BLaER1 treated with 17β-estradiol and CSF1 and Interleukin-3, amounts not matched to agents 10 nM and 100 nM (cell line): ENCODE measurements around the gene AKT3.
"Not testable (repeated sequence)": the region's sequence is repeated elsewhere in the genome, so short reads cannot be mapped to it uniquely, and the experiment has no call there.

Experiments
- H3K27ac ChIP-seq, 11 experiments: shearing (Covaris generic); formaldehyde crosslinking; 2 replicates each; pipeline ENCODE4 v1.8.1; 2022
- H3K27me3 ChIP-seq, 11 experiments: shearing (Covaris generic); formaldehyde crosslinking; 2 replicates each; pipeline ENCODE4 v1.8.1; 2022
- H3K36me3 ChIP-seq, 11 experiments: shearing (Covaris generic); formaldehyde crosslinking; 2 replicates each; pipeline ENCODE4 v1.8.1; 2022
- H3K4me1 ChIP-seq, 10 experiments: shearing (Covaris generic); formaldehyde crosslinking; 2 replicates each; pipeline ENCODE4 v1.8.1; 2022
- H3K4me2 ChIP-seq, 11 experiments: shearing (Covaris generic); formaldehyde crosslinking; 2 replicates each; pipeline ENCODE4 v1.8.1; 2022
- H3K4me3 ChIP-seq, 10 experiments: shearing (Covaris generic); formaldehyde crosslinking; 2 replicates each; pipeline ENCODE4 v1.8.1; 2022
- H3K9ac ChIP-seq, 11 experiments: shearing (Covaris generic); formaldehyde crosslinking; 2 replicates each; pipeline ENCODE4 v1.8.1; 2022
- H3K9me3 ChIP-seq, 11 experiments: shearing (Covaris generic); formaldehyde crosslinking; replicated peaks in 1 of 11; 2 replicates each; pipeline ENCODE4 v1.8.1; 2022
- H4K20me1 ChIP-seq, 11 experiments: shearing (Covaris generic); formaldehyde crosslinking; 2 replicates each; pipeline ENCODE4 v1.8.1; 2022
- Cebpa-rat ChIP-seq, 11 experiments: shearing (Covaris generic); IDR thresholded peaks; 2 replicates each; pipeline ENCODE4 v1.8.1; 2022

The AKT3 gene

GRCh38 chr1:243831463-243831862, 18.6 kb downstream of the AKT3 start:
- H3K27me3 ChIP-seq, result no peaks in the 10 kb centered on the region
- no peak overlapping the region for H3K27ac ChIP-seq
- peaks cover 0 to 8% (median 3%) of the 10 kb centered on the region in 10 experiments; a peak in 8 of 20 replicates for H3K4me1 ChIP-seq
- H3K9ac ChIP-seq, result no peak overlapping the region
- H3K4me3 ChIP-seq, result no peak overlapping the region
- peaks cover 26 to 41% (median 34%) of the 10 kb centered on the region in 11 experiments for H3K9me3 ChIP-seq
- peaks cover 0 to 22% (median 0%) of the 10 kb centered on the region in 11 experiments; a peak in 2 of 22 replicates for H4K20me1 ChIP-seq
- H3K36me3 ChIP-seq, result peaks cover 23 to 57% (median 32%) of the 10 kb centered on the region in 11 experiments
- H3K4me2 ChIP-seq, result no peak overlapping the region
- no peak for TF ChIP-seq Cebpa-rat (IDR thresholded peaks at IDR 0.05)

- TF ChIP-seq Cebpa-rat (IDR thresholded peaks at IDR 0.05), result no peak
- H3K4me2 ChIP-seq, result peak overlapping the region in 5 of 11 experiments; percentile 8 to 56 (median 24); a peak in 4 of 22 replicates
- peaks cover 7 to 43% (median 32%) of the 10 kb centered on the region in 11 experiments; a peak in 19 of 22 replicates for H3K36me3 ChIP-seq
- H3K27ac ChIP-seq, result no peak overlapping the region
- no peak overlapping the region for H3K4me3 ChIP-seq
- H3K27me3 ChIP-seq, result no peaks in the 10 kb centered on the region
- peaks cover 0 to 32% (median 0%) of the 10 kb centered on the region in 11 experiments; a peak in 2 of 22 replicates for H4K20me1 ChIP-seq
- peaks cover 24 to 38% (median 32%) of the 10 kb centered on the region in 11 experiments for H3K9me3 ChIP-seq
- H3K4me1 ChIP-seq, result peaks cover 0 to 17% (median 3%) of the 10 kb centered on the region in 10 experiments; a peak in 8 of 20 replicates
- H3K9ac ChIP-seq, result no peak overlapping the region
These were observed 22.8 kb downstream of the AKT3 start for GRCh38 chr1:243827206-243827605.

GRCh38 chr1:243824907-243825306, 25.1 kb downstream of the AKT3 start:
- Histone ChIP-seq H3K36me3 (peaks cover 29 to 62% (median 51%) of the 10 kb centered on the region in 11 experiments; a peak in 21 of 22 replicates), H3K9me3 (peaks cover 45 to 61% (median 54%) of the 10 kb centered on the region in 11 experiments), H4K20me1 (peaks cover 0 to 14% (median 0%) of the 10 kb centered on the region in 11 experiments; a peak in 1 of 22 replicates), H3K4me1 (peaks cover 0 to 17% (median 3%) of the 10 kb centered on the region in 10 experiments; a peak in 7 of 20 replicates)
- not testable (repeated sequence) for H3K27ac ChIP-seq, H3K27me3 ChIP-seq, H3K4me2 ChIP-seq, H3K9ac ChIP-seq, H3K4me3 ChIP-seq

GRCh38 chr1:243821177-243821680, 28.8 kb downstream of the AKT3 start:
- Histone ChIP-seq H3K4me2 (no peak overlapping the region), H4K20me1 (peaks cover 0 to 11% (median 0%) of the 10 kb centered on the region in 11 experiments; a peak in 2 of 22 replicates), H3K27me3 (no peaks in the 10 kb centered on the region), H3K36me3 (peaks cover 40 to 87% (median 56%) of the 10 kb centered on the region in 11 experiments), H3K4me1 (peaks cover 0 to 8% (median 0%) of the 10 kb centered on the region in 10 experiments; a peak in 1 of 20 replicates), H3K9ac (no peak overlapping the region), H3K4me3 (no peak overlapping the region), H3K9me3 (peaks cover 56 to 84% (median 76%) of the 10 kb centered on the region in 11 experiments), H3K27ac (no peak overlapping the region)
- no peak for TF ChIP-seq Cebpa-rat (IDR thresholded peaks at IDR 0.05)

- Histone ChIP-seq H3K27me3 (no peaks in the 10 kb centered on the region), H3K4me2 (no peak overlapping the region), H3K36me3 (peaks cover 33 to 86% (median 57%) of the 10 kb centered on the region in 11 experiments), H3K9me3 (peaks cover 62 to 87% (median 78%) of the 10 kb centered on the region in 11 experiments), H3K27ac (no peak overlapping the region), H3K4me3 (no peak overlapping the region), H4K20me1 (peaks cover 0 to 11% (median 0%) of the 10 kb centered on the region in 11 experiments; a peak in 2 of 22 replicates), H3K9ac (no peak overlapping the region), H3K4me1 (peaks cover 0 to 8% (median 0%) of the 10 kb centered on the region in 10 experiments; a peak in 1 of 20 replicates)
- TF ChIP-seq Cebpa-rat (IDR thresholded peaks at IDR 0.05), result no peak
These were observed 30.6 kb downstream of the AKT3 start for GRCh38 chr1:243819438-243819839.

- H3K9ac ChIP-seq, result no peak overlapping the region
- no peaks in the 10 kb centered on the region for H3K27me3 ChIP-seq
- TF ChIP-seq Cebpa-rat (IDR thresholded peaks at IDR 0.05), result no peak
- H3K4me2 ChIP-seq, result no peak overlapping the region
- peaks cover 66 to 86% (median 80%) of the 10 kb centered on the region in 11 experiments for H3K9me3 ChIP-seq
- no peak overlapping the region for H3K27ac ChIP-seq
- no peak overlapping the region for H3K4me3 ChIP-seq
- peaks cover 0 to 7% (median 0%) of the 10 kb centered on the region in 11 experiments; a peak in 2 of 22 replicates for H4K20me1 ChIP-seq
- peaks cover 0 to 8% (median 0%) of the 10 kb centered on the region in 10 experiments; a peak in 1 of 20 replicates for H3K4me1 ChIP-seq
- peaks cover 33 to 89% (median 59%) of the 10 kb centered on the region in 11 experiments for H3K36me3 ChIP-seq
These were observed 31.1 kb downstream of the AKT3 start for GRCh38 chr1:243818978-243819377.

DNA sequence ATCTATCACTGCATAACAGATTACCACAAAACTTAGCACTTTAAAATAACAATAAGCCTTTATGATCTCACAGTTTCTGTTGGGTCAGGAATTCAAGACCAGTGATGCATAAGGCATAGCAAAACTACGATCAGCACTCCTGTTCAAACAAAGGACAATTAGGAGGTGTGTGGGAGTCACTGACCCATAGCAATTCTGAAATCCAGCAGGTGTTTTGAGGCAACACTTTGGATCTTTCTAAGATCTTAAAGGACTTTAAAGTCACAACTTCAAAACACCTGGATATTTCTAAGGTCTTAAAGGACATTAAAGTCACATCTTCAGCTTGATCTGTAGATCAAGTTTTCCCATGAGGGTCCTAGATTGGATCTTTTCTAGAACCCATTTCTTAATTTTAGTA, 35.3 kb downstream of the AKT3 start:
- Histone ChIP-seq H3K27ac (no peak overlapping the region), H4K20me1 (peaks cover 0 to 4% (median 0%) of the 10 kb centered on the region in 11 experiments; a peak in 1 of 22 replicates), H3K27me3 (no peaks in the 10 kb centered on the region), H3K9ac (no peak overlapping the region), H3K36me3 (peaks cover 19 to 60% (median 39%) of the 10 kb centered on the region in 11 experiments), H3K4me1 (no peaks in the 10 kb centered on the region), H3K9me3 (peaks cover 41 to 62% (median 53%) of the 10 kb centered on the region in 11 experiments), H3K4me3 (no peak overlapping the region), H3K4me2 (no peak overlapping the region)
- no peak for TF ChIP-seq Cebpa-rat (IDR thresholded peaks at IDR 0.05)

DNA sequence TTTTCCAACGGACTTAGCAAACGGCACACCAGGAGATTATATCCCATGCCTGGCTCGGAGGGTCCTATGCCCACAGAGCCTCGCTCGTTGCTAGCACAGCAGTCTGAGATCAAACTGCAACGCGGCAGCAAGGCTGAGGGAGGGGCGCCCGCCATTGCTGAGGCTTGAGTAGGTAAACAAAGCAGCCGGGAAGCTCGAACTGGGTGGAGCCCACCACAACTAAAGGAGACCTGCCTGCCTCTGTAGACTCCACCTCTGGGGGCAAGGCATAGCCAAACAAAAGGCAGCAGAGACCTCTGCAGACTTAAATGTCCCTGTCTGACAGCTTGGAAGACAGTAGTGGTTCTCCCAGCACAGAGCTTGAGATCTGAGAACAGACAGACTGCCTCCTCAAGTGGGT, 42.7 kb downstream of the AKT3 start:
- not testable (repeated sequence) for H3K9ac ChIP-seq, H3K4me1 ChIP-seq, H3K4me2 ChIP-seq, H3K4me3 ChIP-seq, H3K27me3 ChIP-seq, H3K27ac ChIP-seq
- H4K20me1 ChIP-seq, result peaks cover 0 to 34% (median 0%) of the 10 kb centered on the region in 11 experiments; a peak in 2 of 22 replicates
- peaks cover 8 to 19% (median 13%) of the 10 kb centered on the region in 11 experiments; a peak in 20 of 22 replicates for H3K9me3 ChIP-seq
- H3K36me3 ChIP-seq, result peaks cover 0 to 24% (median 5%) of the 10 kb centered on the region in 11 experiments; a peak in 9 of 22 replicates

- Histone ChIP-seq H3K4me1 (peaks cover 0 to 6% (median 0%) of the 10 kb centered on the region in 10 experiments; a peak in 3 of 20 replicates), H3K27me3 (no peaks in the 10 kb centered on the region), H3K27ac (no peak overlapping the region), H4K20me1 (peaks cover 0 to 39% (median 0%) of the 10 kb centered on the region in 11 experiments; a peak in 2 of 22 replicates), H3K36me3 (peaks cover 0 to 24% (median 5%) of the 10 kb centered on the region in 11 experiments; a peak in 9 of 22 replicates), H3K4me2 (no peak overlapping the region), H3K9me3 (peaks cover 8 to 18% (median 12%) of the 10 kb centered on the region in 11 experiments; a peak in 20 of 22 replicates), H3K4me3 (no peak overlapping the region), H3K9ac (no peak overlapping the region)
- no peak for TF ChIP-seq Cebpa-rat (IDR thresholded peaks at IDR 0.05)
These were observed 43.7 kb downstream of the AKT3 start for GRCh38 chr1:243806310-243806709.
